ENCODE results near the gene ATP10A.
"Not testable (repeated sequence)": the region's sequence is repeated elsewhere in the genome, so short reads cannot be mapped to it uniquely, and the experiment has no call there.

The ATP10A gene

DNA sequence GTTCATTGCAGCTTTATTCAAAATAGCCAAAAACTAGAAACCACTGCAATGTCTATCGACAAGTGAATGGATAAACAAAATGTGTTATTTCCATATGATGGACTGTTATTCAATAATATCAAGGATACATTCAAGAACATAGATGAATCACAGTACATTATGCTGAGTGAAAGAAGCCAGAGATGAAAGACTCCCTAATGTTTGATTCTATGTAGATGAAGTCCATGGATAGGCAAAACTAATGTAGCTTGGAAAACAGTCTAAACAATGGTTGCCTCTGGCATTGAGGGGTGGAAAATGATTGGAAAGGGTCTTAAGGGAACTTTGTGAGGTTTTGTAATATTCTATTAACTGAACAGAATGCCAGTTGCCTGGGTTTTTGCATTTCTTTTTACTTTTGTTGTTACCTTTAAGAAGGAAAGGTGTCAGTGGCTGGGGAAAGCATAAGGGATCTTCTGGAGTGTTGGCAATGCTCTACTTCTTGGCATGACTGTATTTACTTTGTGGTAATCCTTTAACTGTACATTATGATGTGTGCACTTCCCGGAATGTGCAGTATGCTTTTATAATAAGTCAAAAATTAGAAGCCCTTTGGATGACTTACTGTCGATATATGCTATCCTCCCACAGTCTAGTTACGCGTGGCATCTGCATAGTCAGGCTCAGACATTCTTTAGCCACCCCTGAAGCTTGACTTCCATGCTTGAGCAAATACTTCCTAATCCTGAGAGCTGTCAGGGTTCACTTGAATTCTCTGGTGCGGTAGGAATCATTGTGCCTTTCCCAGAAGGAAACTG, 20.5 kb upstream of the ATP10A start:
- FAIRE-seq: no peak

DNA sequence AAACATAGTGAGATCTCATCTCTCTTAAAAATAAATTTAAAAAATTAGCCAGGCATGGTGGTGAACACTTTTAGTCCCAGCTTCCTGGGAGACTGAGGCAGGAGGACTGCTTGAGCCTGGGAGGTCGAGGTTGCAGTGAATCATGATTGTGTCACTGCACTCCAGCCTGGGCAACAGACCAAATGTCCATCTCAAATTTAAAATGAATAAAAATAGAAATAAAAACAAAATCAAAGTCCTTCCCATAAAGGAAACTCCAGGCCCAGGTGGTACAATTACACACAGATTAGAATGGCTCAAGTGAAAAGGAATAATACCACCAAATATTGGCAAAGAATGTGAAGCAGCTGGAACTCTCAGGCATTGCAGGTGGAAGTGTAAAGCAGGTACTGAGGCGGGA, 19.3 kb upstream of the ATP10A start:
- no peak for FAIRE-seq

DNA sequence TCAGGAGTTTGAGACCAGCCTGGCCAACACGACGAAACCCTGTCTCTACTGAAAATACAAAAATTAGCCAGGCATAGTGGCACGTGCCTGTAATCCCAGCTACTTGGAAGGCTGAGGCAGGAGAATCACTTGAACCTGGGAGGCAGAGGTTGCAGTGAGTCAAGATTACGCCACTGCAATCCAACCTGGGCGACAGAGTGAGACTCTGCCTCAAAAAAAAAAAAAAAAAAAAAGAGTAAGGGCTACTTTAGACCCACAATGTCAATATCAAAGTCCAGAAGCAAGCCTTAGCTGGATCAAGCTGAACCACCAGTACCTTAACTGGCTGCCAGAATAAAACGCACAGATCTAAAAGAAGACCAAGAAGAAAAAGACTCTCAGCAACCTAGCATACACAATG, 17.8 kb upstream of the ATP10A start:
- not testable (repeated sequence) for FAIRE-seq

DNA sequence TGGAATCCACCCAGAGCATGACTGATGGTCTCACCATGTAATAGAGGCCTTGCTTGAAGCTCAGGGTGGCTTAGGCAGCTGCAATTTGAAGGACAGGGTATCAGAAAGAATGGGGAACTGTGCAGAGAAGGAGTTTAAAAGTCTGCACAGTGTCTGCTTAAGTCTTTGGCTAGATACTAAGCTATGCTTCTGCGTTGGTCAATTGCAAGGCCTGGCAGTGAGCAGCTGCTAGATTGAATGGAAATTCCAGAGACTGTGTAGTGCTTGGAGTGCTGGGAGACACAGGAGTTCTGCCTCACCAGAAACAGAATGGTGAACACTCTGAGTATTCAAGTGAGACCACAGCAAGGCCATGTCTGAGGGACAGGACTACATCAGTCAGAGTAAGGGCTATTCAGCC, 17.3 kb upstream of the ATP10A start:
- no peak for FAIRE-seq

DNA sequence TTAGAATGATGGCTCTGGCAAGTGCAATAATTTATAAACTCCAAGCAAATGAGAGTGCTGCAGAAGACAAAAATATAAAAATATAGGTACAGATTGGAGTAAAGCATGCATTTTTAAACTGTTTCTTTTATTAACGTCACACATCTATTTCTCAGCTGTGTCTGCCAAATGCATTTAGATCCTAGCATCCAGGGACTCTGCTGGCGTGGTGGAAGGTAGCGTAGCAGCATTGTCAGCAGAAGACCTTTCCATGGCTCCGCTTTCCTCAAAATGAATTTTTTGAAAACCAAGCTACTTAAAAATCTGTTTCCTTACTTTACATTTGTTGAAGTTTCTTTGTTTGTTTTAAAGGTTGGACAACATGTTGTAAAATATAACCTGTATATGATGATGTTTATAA, 16.3 kb upstream of the ATP10A start:
- no peak for FAIRE-seq

DNA sequence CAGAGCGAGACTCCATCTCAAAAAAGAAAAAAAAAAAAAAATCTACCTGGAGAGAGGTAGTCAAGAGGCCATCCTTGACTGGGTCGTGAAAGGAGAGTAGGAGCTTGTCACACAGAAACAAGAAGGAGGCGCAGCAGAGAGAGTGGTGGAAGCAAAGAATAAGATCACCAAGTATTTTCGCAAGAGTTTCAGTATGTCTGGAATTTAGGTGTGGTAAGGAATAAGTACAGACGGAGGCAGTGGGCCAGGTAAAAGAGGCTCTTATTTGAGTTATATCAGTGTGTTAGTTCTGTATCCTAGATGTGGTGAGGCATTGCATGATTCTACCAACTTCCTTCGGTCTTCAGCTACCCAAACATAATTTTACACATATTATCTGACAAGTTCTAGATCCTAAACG, 14.6 kb upstream of the ATP10A start:
- FAIRE-seq: no peak

DNA sequence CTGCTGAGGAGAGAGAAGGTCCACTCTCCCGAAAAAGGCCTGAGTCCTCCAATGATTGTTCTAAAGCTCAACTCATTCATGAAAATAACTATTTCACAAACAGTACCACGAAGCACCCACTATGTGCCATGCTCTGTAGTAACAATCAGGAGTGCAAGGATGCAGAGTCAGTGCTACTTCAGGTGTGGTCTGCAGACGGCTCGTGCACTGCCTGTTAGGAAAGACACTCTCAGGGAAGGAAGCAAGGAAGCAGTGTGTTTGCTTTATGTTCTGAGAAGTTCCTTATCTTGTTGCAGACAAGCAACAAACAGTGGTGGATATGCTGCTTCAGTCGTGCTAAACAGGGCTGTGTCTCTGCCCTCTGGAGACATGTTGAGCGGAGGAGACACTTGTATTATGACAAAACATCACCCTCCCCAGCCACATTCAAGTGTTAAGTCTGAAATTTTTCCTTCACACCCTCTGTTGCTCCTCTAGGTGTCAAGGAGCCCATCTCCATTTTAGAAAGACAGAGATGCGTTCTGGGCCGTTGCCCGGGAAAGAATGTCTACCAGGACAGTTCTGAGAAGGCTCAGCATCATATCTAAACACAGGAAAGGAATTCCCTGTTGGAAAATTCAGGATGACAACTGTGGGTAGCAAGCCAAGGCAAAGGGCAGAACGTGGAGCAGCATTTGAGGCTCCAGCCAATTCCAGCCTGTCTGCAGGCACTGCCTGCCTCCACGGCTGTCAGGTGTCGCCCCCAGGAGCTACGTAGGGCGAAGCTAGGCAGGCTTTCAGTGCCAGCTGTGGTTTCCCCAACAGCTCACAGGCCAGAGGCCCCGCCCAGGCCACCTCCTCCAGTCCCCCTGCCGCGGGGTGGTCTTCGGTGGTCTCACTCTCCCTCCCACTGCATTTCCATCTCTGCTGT, 13.4 kb upstream of the ATP10A start:
- FAIRE-seq: no peak

DNA sequence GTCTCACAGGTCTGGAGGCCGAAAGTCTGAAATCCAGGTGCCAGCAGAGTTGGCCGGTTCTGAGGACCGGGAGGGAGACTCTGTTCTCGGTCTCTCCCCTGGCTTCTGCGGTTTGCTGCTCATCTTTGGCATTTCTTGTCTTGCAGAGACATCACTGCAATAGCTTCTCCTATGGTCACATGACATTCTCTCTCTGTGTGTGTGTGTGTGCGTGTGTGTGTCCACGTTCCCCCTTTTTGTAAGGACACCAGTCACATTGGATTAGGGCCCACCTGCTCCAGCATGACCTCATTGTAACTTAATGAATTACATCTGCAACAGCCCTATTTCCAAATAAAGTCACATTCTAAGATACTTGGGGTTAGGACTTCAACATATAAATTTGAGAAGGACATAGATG, 12.4 kb upstream of the ATP10A start:
- FAIRE-seq: no peak

DNA sequence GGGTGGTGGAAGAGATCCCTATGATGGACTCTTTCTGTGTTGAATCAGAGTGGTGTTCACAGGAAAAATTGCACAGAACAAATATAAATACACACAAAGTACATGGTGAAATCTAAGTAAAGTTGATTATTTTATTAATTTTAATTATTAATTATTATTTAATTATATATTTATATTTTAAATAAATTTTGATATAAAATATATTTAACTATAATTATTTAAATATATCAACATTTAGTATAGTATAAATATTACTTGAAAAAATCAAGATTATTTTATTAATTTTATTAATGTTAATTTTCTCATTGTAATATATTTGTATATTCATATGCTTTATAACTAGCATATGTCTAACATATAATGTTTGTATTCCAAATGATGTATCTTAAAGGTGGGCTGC, 11.3 kb upstream of the ATP10A start:
- FAIRE-seq: peak; percentile 87

DNA sequence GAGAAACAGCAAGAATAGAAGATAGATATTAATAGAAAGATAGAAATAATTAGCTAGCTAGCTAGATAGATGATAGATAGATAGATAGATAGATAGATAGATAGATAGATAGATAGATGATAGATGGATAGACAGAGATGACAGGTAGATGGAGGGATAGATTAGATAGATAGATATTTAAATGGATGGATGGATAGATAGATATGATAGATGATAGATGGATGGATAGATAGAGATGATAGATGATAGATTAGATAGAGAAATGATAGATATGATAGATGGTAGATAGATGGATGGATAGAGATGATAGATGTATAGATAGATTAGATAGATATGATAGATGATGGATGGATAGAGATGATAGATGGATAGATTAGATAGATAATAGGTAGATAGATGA, 8.3 kb upstream of the ATP10A start:
- no peak for FAIRE-seq

DNA sequence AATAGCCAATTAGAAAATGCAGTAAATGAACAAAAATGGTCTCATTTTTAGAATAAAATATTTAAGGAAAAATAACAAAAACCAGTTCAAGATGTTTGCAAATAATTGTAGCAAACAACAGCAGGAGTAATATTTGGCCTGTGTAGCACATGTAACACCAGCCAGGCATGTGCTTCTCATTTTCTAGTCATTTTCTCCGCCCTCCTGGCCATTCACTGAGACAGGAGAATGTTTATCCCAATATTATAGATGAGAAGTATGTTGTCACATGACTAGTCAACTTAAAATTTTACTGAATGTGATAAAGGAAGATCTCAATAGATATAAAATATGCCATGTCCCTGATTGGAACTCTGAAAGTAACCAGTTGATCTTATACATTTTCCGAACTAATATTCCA, 7.8 kb upstream of the ATP10A start:
- FAIRE-seq: no peak

DNA sequence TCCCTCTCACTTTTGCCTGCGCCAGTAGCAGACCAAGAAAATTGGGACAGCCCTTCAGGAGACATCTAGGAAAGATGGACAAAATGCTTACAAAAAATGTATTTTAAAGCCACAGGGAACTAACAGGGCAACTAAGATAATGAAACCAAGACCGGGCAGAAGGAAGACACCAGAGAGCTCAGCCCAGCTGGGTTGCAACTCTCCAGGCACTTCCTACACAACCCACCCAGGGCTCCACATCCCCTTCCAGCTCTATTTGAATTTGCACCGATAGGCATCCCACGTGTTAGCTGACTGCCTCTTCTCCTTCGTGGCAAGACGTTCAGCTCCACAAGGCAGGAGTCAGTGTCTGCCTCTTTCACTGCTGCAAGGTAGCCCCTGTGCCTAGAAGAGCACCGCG, 6.6 kb upstream of the ATP10A start:
- FAIRE-seq: no peak

DNA sequence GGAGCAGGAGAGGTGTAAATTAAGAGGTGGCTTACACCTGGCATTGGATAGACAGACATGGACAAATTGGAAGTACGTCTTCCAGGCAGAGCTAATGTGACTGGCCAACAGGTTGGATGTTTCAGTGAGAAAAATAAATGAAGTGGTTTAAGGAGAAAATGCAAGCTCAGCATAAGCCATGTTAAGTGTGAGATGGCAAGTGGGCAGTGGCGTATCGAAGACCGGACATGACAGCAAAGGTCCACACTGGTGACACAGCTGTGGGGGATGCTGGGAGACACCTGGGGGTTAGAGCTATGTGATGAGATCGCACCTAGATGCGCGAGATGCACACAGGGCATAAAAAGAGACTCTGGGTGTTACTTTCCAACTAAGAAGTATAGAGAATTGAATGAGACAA, 3.7 kb upstream of the ATP10A start:
- FAIRE-seq: no peak

DNA sequence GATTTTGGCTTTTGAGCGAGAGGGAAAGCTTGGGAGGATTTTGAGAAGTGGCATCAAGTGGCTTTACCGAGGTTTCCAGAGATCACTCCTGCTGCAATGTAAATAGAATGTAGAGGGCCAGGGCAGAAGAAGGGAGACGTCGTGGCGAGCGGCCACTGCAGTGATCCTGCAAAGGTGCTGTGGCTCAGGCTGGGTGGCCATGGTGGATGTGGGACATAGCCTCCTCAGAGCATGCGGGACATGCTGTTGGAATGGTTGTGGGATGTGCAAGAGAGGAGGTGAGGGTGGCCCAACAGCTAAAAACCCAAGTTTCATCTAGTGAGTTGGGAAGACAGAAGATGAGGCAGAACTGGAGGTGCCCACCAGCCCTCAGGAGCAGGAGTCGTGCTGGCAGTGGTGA, 3.1 kb upstream of the ATP10A start:
- no peak for FAIRE-seq

DNA sequence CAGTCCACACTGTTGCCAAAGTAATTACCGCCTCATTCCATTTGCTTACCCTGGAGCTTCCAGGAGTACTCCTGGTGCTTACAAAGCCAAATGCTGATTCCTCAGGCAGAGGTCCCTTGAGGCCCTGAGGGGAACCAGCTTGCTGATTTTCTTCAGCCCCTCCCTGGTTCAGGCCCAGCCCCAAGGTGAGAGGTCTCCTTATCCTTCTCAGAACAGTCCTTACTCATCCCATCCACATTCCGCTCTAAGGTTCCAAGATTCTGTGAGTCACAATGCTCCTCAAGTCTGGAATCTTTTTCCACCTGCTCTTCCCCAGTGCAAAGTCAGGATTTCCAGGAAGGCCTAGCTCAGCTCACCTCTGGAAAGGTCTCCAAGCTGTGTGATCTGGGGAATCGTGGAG, 1.8 kb upstream of the ATP10A start:
- no peak for FAIRE-seq

DNA sequence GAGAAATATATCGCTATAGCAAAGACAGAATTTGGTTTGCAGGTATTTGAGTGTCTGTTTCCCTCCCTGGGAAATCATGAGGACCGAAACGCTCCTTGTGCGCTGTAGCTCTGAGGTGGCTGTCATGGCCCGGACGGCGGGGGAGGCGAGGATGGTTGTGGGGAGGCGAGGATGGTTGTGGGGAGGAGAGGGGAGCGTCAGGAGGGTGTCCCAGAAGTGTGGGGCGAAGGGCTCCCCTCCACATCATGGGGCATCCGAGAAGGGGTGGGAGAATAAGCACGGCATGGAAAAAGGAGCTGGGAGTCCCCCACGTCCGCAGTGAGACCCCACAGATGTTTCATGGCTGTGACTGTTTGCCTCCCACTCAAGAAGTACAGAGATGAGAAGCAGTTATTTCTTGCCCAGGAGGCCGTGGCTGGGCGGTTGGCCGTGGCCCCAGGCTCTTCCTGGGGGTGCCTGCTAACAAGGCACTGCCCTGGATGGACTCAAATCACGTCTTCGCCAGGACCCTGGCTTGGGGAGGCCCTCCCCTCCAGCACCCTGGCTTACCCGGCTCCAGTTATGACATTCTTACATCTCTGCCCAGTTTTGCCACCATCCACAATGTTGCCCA, 947 bp upstream of the ATP10A start:
- FAIRE-seq: no peak

DNA sequence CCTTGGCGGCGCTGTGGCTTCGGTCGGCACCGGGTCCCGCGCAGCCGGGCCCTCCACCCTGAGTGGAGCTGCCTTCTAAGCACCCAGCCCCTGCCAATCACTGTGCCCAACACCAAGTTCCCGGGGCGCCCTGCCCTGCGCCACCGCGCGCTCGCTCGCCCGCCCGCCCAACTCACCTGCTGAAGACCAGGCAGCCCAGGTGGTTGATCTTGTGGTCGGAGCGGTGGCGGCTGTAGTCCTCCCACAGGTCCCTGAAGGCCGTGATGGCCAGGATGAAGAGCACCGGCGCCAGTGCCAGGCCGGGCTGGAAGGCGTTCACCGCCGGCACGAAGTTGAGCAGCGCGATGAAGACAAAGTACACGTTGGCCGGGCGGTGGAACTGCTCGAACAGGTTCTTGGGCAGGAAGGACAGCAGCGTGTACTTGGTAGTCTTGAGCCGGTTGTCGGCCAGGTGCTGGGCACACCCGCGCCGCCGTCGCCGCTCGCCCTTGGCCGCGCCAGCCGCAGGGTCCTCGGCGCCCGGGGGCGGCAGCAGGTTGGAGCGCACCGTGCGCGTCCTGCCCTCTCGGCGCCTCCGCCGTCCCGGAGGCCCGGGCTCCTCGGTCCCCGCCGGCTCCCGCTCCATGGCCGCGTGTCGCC, 536 bp downstream of the ATP10A start:
- no peak for FAIRE-seq

DNA sequence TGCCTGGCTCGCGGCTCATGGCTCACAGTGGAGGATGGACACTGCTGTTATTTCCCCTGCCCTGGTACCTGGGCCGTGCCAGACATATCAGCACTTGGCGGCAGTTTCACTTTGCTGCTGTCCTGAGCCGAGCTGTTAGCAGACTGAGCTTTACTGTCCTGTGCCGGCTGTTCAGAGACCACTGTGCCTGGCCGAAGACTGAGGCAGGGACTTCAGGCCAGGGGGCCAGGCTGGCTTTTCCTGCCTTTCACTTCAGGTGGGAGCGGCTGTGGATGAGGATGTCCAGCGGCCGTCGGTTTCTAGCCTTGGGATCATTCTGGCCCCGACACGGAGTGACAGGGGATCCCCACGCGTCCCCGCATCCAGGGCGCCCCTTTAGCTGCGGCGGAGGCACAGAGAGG, 1.1 kb downstream of the ATP10A start:
- no peak for FAIRE-seq

DNA sequence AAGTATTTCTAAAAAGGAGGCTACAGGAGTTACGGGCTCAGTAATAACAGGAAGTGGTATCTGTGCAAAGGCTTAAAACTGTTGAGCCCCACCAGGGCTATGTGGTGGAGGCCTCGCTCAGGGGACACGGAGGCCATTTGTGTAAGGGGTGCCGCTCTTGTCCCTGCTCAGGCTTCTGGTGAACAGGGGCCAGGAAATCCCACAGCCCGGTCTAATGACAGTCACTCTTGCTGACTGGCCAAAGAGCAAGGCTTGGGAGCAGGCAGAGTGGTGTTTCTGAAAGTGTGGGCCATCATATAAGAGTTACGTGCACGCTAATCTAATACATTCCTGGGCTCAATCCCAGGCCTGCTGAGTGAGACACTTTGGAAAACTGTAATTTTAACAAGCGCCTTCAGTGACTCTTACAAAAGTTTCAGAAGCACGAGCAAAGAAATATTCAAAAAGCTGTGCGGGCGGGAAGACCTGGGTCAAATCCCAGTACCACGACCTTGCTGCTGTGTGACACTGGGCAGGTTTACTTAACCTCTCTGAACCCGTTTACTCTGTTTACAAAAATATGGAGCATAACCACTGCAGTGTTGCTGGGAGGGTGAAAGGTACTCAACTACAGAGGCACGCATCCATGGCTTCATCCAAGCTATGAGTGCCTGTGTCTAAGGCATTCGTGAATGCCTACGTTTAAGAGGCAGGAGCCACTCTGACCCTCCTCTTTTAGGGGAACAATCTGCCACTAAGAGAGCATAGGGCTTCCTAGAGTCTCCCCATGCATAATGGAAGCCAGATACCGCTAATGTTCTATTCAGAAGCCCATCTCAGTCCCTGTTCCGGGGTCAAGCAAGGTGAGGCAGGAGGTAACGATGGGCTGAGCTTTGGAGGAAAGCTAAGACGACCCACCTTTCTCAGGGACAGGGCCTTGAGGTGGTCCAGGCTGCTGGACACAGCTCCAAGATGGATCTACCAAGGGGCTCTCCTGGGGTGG, 2.0 kb downstream of the ATP10A start:
- FAIRE-seq: no peak

DNA sequence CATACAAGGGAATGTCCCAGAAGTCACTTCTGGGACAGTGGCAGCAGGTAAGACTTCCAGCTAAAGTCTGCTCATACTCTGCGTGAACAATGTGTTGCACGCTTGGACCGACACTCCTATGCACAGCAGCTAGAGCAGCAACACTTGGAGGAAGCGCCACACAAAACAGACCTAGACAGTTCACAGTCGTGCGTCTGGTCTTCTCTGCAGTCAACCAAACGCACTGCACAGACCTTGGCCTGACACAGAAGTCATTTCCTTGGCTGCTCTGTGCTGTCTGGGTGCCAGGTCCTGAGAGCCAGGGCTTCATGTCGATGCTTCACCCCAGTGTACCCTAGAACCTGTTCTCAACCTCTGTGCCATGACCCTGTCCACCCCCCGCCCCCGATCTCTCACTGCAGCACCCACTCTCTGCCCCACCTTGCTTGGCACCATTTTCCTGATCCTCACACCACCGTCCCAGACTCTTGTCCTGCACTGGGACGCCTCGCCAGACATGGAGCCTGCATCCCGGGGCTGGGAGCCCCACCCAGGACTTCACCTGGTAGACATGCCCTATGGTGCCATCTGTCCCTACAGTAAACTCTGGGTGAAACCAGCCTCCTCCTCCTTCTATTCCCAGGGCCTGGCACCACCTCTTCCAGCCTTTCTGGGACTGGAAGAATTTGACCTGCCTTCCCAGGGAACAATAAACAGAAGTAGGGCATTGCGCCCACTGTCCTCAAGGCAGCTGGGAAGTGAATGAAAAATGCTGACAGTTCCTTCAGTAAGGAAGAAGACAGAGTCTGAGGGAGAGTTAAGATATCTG, 3.1 kb downstream of the ATP10A start:
- no peak for FAIRE-seq

Data from colon (tissue), 2 donors.